Body of pancreas (tissue), 4 donors: ENCODE measurements around the gene SPATS2L. TPM values are rescaled to one million over a fixed set of nuclear protein-coding genes. Genes with fewer than 3 reads are reported as not detected.

Experiments
- ATAC-seq: fragments of 150-250 bp; one replicate; pipeline ENCODE4 v1.9.1; 2016
- DNase-seq, 4 donors: peaks; one replicate each; pipeline ENCODE4 v3.0.0-alpha.2; 2019
- H3K27ac ChIP-seq, 4 donors: fragments of 200-600 bp; sonication (generic); 1 replicate in 3 of 4; 2 replicates in 1 of 4; pipeline versions ENCODE4 v1.5.1 to v1.6.1; 2016 to 2019; ENCODE audit warnings: mild to moderate bottlenecking in 1 of 4, mixed read lengths in 1 of 4, moderate library complexity in 1 of 4
- H3K27me3 ChIP-seq, 2 donors: fragments of 200-600 bp; sonication (generic); one replicate each; pipeline ENCODE4 v1.6.0; 2016; ENCODE audit warnings: mild to moderate bottlenecking in 1 of 2
- H3K36me3 ChIP-seq, 2 donors: fragments of 200-600 bp; sonication (generic); replicated peaks in 1 of 2; 2 replicates each; pipeline ENCODE4 v1.5.1; 2016; ENCODE audit warnings: low read depth in 2 of 2; ENCODE audit not compliant: insufficient read depth in 1 of 2
- H3K4me1 ChIP-seq: fragments of 200-600 bp; sonication (generic); one replicate; pipeline ENCODE4 v1.6.0; 2016
- H3K4me3 ChIP-seq, 2 donors: fragments of 200-600 bp; sonication (generic); 1 replicate in 1 of 2; 2 replicates in 1 of 2; pipeline ENCODE4 v1.5.1; 2016 to 2019
- H3K9me3 ChIP-seq, 3 donors: fragments of 200-600 bp; sonication (generic); 1 replicate in 2 of 3; 2 replicates in 1 of 3; pipeline ENCODE4 v1.5.1; 2016
- CTCF ChIP-seq, 7 experiments: fragments of 450-650 bp in 4 of 7; fragments of 200-600 bp in 3 of 7; sonication (generic) in 3 of 7; IDR thresholded peaks; one replicate each; pipeline ENCODE4 v1.5.1; 2016 to 2019; ENCODE audit warnings: antibody characterized with exemption in 7 of 7
- POLR2A ChIP-seq, 3 donors: fragments of 450-650 bp; IDR thresholded peaks; one replicate each; pipeline ENCODE4 v1.6.1; 2016; ENCODE audit warnings: antibody characterized with exemption in 3 of 3, mild to moderate bottlenecking in 2 of 3
- WGBS, 2 donors: methylation state at CpG; one replicate each; pipeline ENCODE4 v1.1.5; 2017; 5-methylcytosine and 5-hydroxymethylcytosine counted together
- intact Hi-C: fragments of 100-400 bp; cut with DNase I; formaldehyde crosslinking; loops from one replicate; pipeline ENCODE4 v1.15.1; 2023
- total RNA-seq, 2 donors: library from RNA; depleted of rRNA; stranded (reverse); fragments of >200 nt; gene quantifications; one replicate each; pipeline ENCODE4 v1.1.0, GENCODE V29; 2016

Gene SPATS2L, protein sequence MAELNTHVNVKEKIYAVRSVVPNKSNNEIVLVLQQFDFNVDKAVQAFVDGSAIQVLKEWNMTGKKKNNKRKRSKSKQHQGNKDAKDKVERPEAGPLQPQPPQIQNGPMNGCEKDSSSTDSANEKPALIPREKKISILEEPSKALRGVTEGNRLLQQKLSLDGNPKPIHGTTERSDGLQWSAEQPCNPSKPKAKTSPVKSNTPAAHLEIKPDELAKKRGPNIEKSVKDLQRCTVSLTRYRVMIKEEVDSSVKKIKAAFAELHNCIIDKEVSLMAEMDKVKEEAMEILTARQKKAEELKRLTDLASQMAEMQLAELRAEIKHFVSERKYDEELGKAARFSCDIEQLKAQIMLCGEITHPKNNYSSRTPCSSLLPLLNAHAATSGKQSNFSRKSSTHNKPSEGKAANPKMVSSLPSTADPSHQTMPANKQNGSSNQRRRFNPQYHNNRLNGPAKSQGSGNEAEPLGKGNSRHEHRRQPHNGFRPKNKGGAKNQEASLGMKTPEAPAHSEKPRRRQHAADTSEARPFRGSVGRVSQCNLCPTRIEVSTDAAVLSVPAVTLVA
- total RNA-seq: 10 to 100 TPM; 39.2 to 49.8 TPM

DNA sequence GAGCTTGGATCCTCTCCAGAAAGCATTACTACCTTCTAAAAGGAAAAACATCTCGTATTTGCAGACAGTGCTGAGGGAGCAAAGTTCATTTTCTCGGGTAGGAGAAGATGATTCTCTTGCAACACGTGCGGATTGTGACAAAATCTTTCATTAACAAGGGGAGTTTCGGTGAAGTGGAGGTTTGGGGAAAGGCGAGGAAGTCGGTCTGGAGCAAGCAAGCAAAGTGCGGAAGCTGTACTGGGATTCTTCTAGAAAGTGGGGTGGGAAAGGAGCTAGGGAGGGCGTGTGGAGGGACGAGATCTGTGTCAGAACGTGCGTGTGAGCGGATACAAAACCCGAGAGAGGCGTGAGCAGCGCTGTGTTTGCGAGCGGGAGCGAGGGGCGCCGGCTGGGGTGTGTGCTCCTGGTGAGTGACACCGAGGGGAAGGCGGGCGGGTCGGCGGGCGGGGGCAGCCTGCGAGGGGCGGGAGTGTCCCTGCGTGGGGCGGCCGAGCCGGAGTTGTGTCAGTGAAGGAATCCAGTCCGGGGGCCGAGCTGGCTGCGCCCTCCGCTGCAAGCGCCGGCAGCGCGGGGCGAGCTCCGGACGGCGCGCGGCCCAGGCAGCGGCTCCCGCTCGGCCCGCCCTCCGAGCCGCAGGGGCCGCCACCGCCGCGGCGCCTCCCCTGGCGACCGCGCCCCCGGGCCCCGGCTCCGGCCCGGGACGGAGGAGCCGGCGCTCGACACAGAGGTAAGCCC, at the start of gene SPATS2L:
Gene SPATS2L (plus strand): TSS at position 498 of the 735 bp plus-strand sequence. CDS start 82,552 bp downstream, outside the sequence.
- Histone ChIP-seq H3K9me3 (no peaks in the 10 kb centered on the region), H3K27me3 (no peaks in the 10 kb centered on the region), H3K4me1 (peaks cover 35% of the 10 kb centered on the region), H3K36me3 (no peaks in the 10 kb centered on the region), H3K27ac (peak within 1 kb of the TSS; percentile 88 to 95 (median 91)), H3K4me3 (peak within 1 kb of the TSS; percentile 71 to 78)
- DNase-seq (peak; percentile 71 to 81 (median 75)), ATAC-seq (peak; percentile 77)
- intact Hi-C loops: no loop called here
- TF ChIP-seq CTCF (IDR thresholded peaks at IDR 0.05) (no peak), POLR2A (IDR thresholded peaks at IDR 0.05) (peak; percentile 31 to 76 (median 71))
- WGBS, 2 donors: 0 to 1% methylated on average over 26 to 66 of the region's 69 CpGs

DNA sequence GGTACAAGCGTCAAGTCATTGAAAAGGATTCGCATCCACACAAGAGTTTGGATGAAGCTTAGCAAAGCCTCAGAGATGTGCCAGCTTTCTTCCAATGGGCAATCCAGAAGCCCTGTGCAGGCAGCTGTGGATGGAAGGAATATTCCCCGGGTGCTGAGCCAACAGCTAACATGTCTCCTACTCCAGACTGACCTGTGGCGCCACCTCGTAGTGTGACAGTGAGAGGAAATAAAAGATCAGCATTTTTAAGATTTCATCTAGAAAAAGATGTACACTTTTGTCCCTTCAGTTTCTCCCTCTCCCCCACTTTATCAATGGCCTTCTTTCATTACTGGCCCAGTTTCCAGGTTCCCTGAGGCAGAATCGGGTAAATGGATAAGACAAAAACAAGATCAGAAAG, 48.9 kb upstream of the SPATS2L start:
- ATAC-seq (peak; percentile 67), DNase-seq (peak; percentile 82 to 88 (median 86))
- Histone ChIP-seq H3K4me3 (no peak overlapping the region), H3K27me3 (no peaks in the 10 kb centered on the region), H3K36me3 (no peaks in the 10 kb centered on the region), H3K9me3 (no peaks in the 10 kb centered on the region), H3K4me1 (peaks cover 47% of the 10 kb centered on the region), H3K27ac (no peak overlapping the region)
- intact Hi-C loops: no loop called here
- 47 to 59% methylated on average over 6 of the region's 6 CpGs for WGBS, 2 donors
- TF ChIP-seq POLR2A (IDR thresholded peaks at IDR 0.05) (no peak), CTCF (IDR thresholded peaks at IDR 0.05) (peak in 5 of 7 experiments; percentile 17 to 75 (median 67))

DNA sequence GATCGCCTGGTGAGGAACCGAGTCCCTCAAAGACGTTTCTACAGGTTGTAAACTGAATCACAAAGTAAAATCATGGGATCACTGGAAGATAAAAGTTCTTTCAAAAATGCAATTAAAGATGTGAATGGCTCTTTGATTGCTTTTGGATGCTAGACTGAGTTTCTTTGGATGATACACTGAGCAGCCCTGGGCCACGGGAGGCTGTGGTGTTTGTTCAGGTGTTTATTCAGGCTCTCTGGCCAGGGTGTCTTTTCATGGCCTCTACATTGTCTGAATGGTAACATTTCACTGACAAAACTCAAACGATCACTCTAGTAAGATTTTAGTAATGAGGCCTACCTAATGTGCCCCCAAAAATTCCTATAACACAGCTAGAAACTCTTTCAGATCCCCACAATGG, 48.4 kb upstream of the SPATS2L start:
- Histone ChIP-seq H3K4me3 (no peak overlapping the region), H3K27me3 (no peaks in the 10 kb centered on the region), H3K36me3 (no peaks in the 10 kb centered on the region), H3K27ac (peak overlapping the region in 2 of 4 donors; percentile 36 to 67), H3K9me3 (no peaks in the 10 kb centered on the region), H3K4me1 (peaks cover 42% of the 10 kb centered on the region)
- WGBS, 2 donors: 68% methylated on average over 5 of the region's 5 CpGs
- DNase-seq: peak in 2 of 4 donors; percentile 16 to 41
- intact Hi-C loops: no loop called here
- no peak for ATAC-seq
- TF ChIP-seq POLR2A (IDR thresholded peaks at IDR 0.05) (no peak), CTCF (IDR thresholded peaks at IDR 0.05) (no peak)

- Histone ChIP-seq H3K27me3 (no peaks in the 10 kb centered on the region), H3K27ac (peak overlapping the region in 3 of 4 donors; percentile 15 to 67 (median 57)), H3K36me3 (no peaks in the 10 kb centered on the region), H3K4me1 (peaks cover 32% of the 10 kb centered on the region), H3K4me3 (no peak overlapping the region), H3K9me3 (no peaks in the 10 kb centered on the region)
- intact Hi-C loops: no loop called here
- WGBS, 2 donors: 61 to 62% methylated on average over 7 of the region's 7 CpGs
- ATAC-seq (peak; percentile 54), DNase-seq (peak in 3 of 4 donors; percentile 18 to 26 (median 23))
- TF ChIP-seq CTCF (IDR thresholded peaks at IDR 0.05): no peak
- TF ChIP-seq POLR2A (IDR thresholded peaks at IDR 0.05): no peak
Observed at GRCh38 chr2:200258881-200259576, 47.5 kb upstream of the SPATS2L start.
